ENCODE results near the gene HACD2. TPM values are rescaled to one million over a fixed set of nuclear protein-coding genes. Genes with fewer than 3 reads are reported as not detected.

Gene HACD2
- total RNA-seq, 3 donors from 2014 or later (not counting 1 experiment from before 2014, with no cell fraction given), result 16.1 to 34.1 (median 24.6) TPM

DNA sequence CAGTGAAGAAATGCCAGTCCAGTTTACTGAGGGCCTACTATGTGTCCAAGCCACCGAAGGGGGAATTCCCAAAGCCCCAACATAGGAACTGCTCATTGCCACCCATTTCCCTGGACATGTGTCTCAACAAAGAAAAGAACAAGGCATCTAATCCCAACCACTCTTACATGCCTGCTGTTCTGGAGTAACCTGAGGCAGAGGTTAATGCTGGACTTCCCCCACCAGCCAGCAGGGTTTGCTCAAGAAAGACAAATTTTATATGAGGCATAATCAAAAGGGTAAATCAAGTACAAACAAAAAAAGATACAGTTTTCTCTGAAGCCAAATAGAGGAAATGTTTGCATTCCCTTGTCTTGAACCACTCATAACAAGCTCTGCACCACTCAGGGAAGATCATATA, 140.1 kb downstream of the HACD2 start:
- Histone ChIP-seq H3K27ac (ENCODE audit: low read length) (no peak overlapping the region), H3K4me3 (ENCODE audit: low read length) (no peak overlapping the region), H3K27me3 (ENCODE audit: control insufficient read depth, insufficient read depth, low read length) (peaks cover 10% of the 10 kb centered on the region), H3K9me3 (ENCODE audit: control insufficient read depth, insufficient read depth, low read length) (no peaks in the 10 kb centered on the region), H3K4me1 (ENCODE audit: control insufficient read depth, insufficient read depth, low read length) (peaks cover 4% of the 10 kb centered on the region), H3K36me3 (ENCODE audit: control insufficient read depth, insufficient read depth, low read length) (no peaks in the 10 kb centered on the region)
- Mint-ChIP-seq H3K4me1 (no peaks in the 10 kb centered on the region), H3K4me3 (no peak overlapping the region), H3K36me3 (no peaks in the 10 kb centered on the region), H3K27ac (no peak overlapping the region), H3K27me3 (ENCODE audit: low read depth in 2 of 2) (peaks cover 45 to 46% of the 10 kb centered on the region in 2 donors), H3K9me3 (no peaks in the 10 kb centered on the region)
- intact Hi-C loops (cut with micrococcal nuclease), result loop anchor here (10.0 kb wide), 1 partner anchor 110 kb away; no protein-coding TSS in a partner anchor
- no peak for ATAC-seq
- TF ChIP-seq, protein P1, sequence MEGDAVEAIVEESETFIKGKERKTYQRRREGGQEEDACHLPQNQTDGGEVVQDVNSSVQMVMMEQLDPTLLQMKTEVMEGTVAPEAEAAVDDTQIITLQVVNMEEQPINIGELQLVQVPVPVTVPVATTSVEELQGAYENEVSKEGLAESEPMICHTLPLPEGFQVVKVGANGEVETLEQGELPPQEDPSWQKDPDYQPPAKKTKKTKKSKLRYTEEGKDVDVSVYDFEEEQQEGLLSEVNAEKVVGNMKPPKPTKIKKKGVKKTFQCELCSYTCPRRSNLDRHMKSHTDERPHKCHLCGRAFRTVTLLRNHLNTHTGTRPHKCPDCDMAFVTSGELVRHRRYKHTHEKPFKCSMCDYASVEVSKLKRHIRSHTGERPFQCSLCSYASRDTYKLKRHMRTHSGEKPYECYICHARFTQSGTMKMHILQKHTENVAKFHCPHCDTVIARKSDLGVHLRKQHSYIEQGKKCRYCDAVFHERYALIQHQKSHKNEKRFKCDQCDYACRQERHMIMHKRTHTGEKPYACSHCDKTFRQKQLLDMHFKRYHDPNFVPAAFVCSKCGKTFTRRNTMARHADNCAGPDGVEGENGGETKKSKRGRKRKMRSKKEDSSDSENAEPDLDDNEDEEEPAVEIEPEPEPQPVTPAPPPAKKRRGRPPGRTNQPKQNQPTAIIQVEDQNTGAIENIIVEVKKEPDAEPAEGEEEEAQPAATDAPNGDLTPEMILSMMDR (IDR thresholded peaks at IDR 0.05), result no peak
- DNase-seq, result no peak
- 71% methylated on average over 1 of the region's 1 CpG for WGBS (ENCODE audit: insufficient coverage)

DNA sequence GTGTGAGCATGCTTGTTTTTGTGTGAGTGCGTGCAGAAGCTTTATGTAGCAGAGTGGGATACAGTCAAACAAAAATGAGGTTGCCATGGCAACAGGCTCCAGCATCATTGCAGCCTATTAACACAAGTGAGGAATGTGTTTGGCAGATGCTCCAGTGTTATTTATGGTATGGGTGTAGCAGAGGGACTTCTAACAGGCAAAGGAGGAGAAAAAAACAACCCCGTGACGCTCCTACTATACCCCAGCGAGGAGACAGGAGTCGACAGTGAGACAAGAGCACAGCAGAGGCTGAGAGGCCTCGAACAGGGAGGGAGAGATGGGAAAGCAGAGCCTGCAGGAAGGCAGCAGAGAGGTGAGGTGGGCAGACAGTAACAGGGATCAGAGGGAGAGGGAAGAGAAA, 140.8 kb downstream of the HACD2 start:
- Mint-ChIP-seq H3K27me3 (ENCODE audit: low read depth in 2 of 2) (peaks cover 45 to 46% of the 10 kb centered on the region in 2 donors), H3K4me3 (no peak overlapping the region), H3K4me1 (no peaks in the 10 kb centered on the region), H3K27ac (no peak overlapping the region), H3K9me3 (no peaks in the 10 kb centered on the region), H3K36me3 (no peaks in the 10 kb centered on the region)
- Histone ChIP-seq H3K4me1 (ENCODE audit: control insufficient read depth, insufficient read depth, low read length) (peaks cover 4% of the 10 kb centered on the region), H3K9me3 (ENCODE audit: control insufficient read depth, insufficient read depth, low read length) (no peaks in the 10 kb centered on the region), H3K4me3 (ENCODE audit: low read length) (no peak overlapping the region), H3K36me3 (ENCODE audit: control insufficient read depth, insufficient read depth, low read length) (no peaks in the 10 kb centered on the region), H3K27me3 (ENCODE audit: control insufficient read depth, insufficient read depth, low read length) (peaks cover 10% of the 10 kb centered on the region), H3K27ac (ENCODE audit: low read length) (no peak overlapping the region)
- DNase-seq (no peak), ATAC-seq (no peak)
- intact Hi-C loops (cut with micrococcal nuclease), result loop anchor here (10.0 kb wide), 1 partner anchor 111 kb away; no protein-coding TSS in a partner anchor
- TF ChIP-seq, protein P1 (IDR thresholded peaks at IDR 0.05), result no peak
- 76% methylated on average over 6 of the region's 6 CpGs for WGBS (ENCODE audit: insufficient coverage)

DNA sequence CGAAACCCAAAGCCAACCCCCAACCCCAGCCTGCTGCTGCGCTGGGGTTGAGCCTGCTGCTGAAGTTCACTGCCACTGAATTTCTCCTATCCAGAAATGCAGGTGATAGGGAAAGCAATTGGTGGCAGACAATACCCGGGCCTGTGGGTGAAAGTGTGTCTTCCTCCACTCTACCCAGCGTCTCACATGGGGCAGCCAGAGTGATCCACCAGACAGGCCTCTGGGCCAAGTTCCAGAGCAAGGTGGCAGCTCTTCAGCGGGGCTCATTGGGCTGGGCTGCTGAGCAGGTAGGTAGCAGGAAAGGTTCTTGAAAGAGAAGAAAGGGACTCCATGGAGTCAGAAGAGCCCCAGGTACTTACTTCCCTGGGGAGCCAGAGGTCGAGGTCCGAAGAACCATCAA, 141.9 kb downstream of the HACD2 start:
- H3K36me3 Mint-ChIP-seq, result no peaks in the 10 kb centered on the region
- no peaks in the 10 kb centered on the region for H3K9me3 Mint-ChIP-seq
- no peaks in the 10 kb centered on the region for H3K36me3 ChIP-seq (ENCODE audit: control insufficient read depth, insufficient read depth, low read length)
- no peaks in the 10 kb centered on the region for H3K4me1 ChIP-seq (ENCODE audit: control insufficient read depth, insufficient read depth, low read length)
- DNase-seq, result no peak
- peaks cover 45 to 49% of the 10 kb centered on the region in 2 donors for H3K27me3 Mint-ChIP-seq (ENCODE audit: low read depth in 2 of 2)
- 91% methylated on average over 7 of the region's 7 CpGs for WGBS (ENCODE audit: insufficient coverage)
- no peak overlapping the region for H3K27ac ChIP-seq (ENCODE audit: low read length)
- no peak for ATAC-seq
- H3K27me3 ChIP-seq (ENCODE audit: control insufficient read depth, insufficient read depth, low read length), result peaks cover 7% of the 10 kb centered on the region
- H3K4me3 ChIP-seq (ENCODE audit: low read length), result no peak overlapping the region
- intact Hi-C loops (cut with micrococcal nuclease), result loop anchor here (10.0 kb wide), 1 partner anchor 112 kb away; no protein-coding TSS in a partner anchor
- no peaks in the 10 kb centered on the region for H3K9me3 ChIP-seq (ENCODE audit: control insufficient read depth, insufficient read depth, low read length)
- no peaks in the 10 kb centered on the region for H3K4me1 Mint-ChIP-seq
- no peak overlapping the region for H3K27ac Mint-ChIP-seq
- TF ChIP-seq, protein P1 (IDR thresholded peaks at IDR 0.05), result no peak
- H3K4me3 Mint-ChIP-seq, result no peak overlapping the region

DNA sequence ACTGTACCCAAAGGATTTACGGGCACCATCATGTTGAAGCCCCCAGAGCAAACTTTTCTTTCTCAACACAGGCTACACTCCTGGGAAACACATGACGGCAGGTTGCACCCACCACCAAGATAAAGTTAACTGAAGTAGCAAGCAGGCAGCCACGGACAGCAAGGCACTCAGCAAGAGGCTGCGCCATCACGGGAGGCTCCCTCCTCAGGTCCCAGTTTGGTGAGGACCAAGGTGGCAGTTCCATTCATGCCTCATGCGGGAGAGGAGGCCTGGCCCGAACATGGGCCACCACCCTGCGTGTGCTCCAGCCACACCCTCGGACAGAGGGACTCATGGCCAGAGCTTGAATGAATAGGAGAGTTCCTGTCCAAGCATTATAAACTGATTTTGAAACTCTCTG, 142.7 kb downstream of the HACD2 start:
- 90% methylated on average over 9 of the region's 9 CpGs for WGBS (ENCODE audit: insufficient coverage)
- TF ChIP-seq, protein P1 (IDR thresholded peaks at IDR 0.05), result no peak
- ATAC-seq, result no peak
- H3K36me3 ChIP-seq (ENCODE audit: control insufficient read depth, insufficient read depth, low read length), result no peaks in the 10 kb centered on the region
- peaks cover 5% of the 10 kb centered on the region for H3K27me3 ChIP-seq (ENCODE audit: control insufficient read depth, insufficient read depth, low read length)
- H3K4me3 Mint-ChIP-seq, result no peak overlapping the region
- no peaks in the 10 kb centered on the region for H3K4me1 Mint-ChIP-seq
- H3K36me3 Mint-ChIP-seq, result no peaks in the 10 kb centered on the region
- no peaks in the 10 kb centered on the region for H3K9me3 Mint-ChIP-seq
- no peaks in the 10 kb centered on the region for H3K4me1 ChIP-seq (ENCODE audit: control insufficient read depth, insufficient read depth, low read length)
- H3K9me3 ChIP-seq (ENCODE audit: control insufficient read depth, insufficient read depth, low read length), result no peaks in the 10 kb centered on the region
- H3K27me3 Mint-ChIP-seq (ENCODE audit: low read depth in 2 of 2), result peaks cover 43 to 46% of the 10 kb centered on the region in 2 donors
- DNase-seq, result no peak
- H3K27ac ChIP-seq (ENCODE audit: low read length), result no peak overlapping the region
- H3K4me3 ChIP-seq (ENCODE audit: low read length), result no peak overlapping the region
- intact Hi-C loops (cut with micrococcal nuclease), result loop anchor here (10.0 kb wide), 1 partner anchor 113 kb away; no protein-coding TSS in a partner anchor
- H3K27ac Mint-ChIP-seq, result no peak overlapping the region

All from natural killer cell (primary cell).